C4-2B (cell line): ENCODE results near the gene SLC6A8.
"Not testable (repeated sequence)": the region's sequence is repeated elsewhere in the genome, so short reads cannot be mapped to it uniquely, and the experiment has no call there.

Experiments used
- H3K27ac ChIP-seq: fragments of 450-650 bp; 2 replicates; pipeline ENCODE4 v1.5.1; 2017
- ZFX ChIP-seq: fragments of 450-650 bp; IDR thresholded peaks from 2 replicates; pipeline ENCODE4 v1.6.1; 2017
- TF ChIP-seq, protein P1 (sequence below): fragments of 450-650 bp; conservative IDR thresholded peaks from 2 replicates; pipeline ENCODE4 v1.5.1; 2017; ENCODE audit warnings: mild to moderate bottlenecking

Gene SLC6A8

GRCh38 chrX:153689654-153690465 lies 2.1 kb downstream of the SLC6A8 start:
- no peak for TF ChIP-seq ZFX
- TF ChIP-seq, protein P1, sequence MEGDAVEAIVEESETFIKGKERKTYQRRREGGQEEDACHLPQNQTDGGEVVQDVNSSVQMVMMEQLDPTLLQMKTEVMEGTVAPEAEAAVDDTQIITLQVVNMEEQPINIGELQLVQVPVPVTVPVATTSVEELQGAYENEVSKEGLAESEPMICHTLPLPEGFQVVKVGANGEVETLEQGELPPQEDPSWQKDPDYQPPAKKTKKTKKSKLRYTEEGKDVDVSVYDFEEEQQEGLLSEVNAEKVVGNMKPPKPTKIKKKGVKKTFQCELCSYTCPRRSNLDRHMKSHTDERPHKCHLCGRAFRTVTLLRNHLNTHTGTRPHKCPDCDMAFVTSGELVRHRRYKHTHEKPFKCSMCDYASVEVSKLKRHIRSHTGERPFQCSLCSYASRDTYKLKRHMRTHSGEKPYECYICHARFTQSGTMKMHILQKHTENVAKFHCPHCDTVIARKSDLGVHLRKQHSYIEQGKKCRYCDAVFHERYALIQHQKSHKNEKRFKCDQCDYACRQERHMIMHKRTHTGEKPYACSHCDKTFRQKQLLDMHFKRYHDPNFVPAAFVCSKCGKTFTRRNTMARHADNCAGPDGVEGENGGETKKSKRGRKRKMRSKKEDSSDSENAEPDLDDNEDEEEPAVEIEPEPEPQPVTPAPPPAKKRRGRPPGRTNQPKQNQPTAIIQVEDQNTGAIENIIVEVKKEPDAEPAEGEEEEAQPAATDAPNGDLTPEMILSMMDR = no peak
- H3K27ac ChIP-seq = peak overlapping the region; percentile 78

- H3K27ac ChIP-seq = peak overlapping the region; percentile 78; the same call in 1 of the 2 replicates
- TF ChIP-seq, protein P1 = no peak
- TF ChIP-seq ZFX = no peak
These were observed 2.7 kb downstream of the SLC6A8 start for GRCh38 chrX:153690466-153690865.

DNA sequence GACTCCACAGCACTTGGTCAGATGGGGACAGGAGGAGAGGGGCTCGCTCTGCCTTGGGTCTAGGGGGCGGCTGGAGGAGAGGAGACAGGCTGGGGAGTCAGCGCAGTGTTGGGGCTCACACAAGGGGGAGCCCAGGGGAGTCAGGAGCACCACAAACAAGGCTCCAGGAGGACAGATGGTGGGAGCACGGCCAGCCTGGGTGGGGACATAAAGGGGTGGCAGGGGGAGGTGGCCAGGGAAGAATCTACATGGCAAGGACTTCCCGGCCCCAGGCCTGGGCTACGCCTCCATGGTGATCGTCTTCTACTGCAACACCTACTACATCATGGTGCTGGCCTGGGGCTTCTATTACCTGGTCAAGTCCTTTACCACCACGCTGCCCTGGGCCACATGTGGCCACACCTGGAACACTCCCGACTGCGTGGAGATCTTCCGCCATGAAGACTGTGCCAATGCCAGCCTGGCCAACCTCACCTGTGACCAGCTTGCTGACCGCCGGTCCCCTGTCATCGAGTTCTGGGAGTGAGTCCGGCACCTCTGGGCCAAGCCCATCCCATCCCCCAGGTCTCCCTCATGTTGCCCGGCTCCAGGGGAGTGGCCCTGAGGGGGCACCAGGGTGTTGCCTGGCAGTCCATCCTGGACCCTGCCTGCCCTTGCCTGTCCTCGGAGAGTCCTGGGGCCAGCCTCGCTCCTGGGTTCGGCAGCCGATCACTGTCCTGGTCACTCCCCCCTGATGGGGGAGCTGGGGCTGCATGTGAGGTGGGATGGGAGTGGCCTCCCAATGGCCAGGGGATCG lies 3.5 kb downstream of the SLC6A8 start:
- H3K27ac ChIP-seq = not testable (repeated sequence)

DNA sequence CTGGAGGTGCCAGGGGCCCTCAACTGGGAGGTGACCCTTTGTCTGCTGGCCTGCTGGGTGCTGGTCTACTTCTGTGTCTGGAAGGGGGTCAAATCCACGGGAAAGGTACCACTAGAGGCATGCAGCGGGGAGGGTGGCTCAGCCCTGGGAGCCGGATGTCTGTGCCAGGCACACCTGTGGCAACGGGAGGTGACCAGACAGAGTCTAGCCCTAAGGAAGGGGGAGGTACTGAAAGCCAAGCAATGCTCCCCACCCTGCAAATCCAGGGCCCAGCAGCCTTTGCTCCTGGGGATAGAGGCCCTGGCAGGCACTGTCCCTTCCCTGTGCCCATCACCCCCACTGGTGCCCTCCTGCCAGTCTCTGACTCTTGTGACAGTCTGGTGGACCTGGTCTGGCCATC lies 4.3 kb downstream of the SLC6A8 start:
- H3K27ac ChIP-seq = no peak overlapping the region
- TF ChIP-seq, protein P1 = no peak
- TF ChIP-seq ZFX = no peak

DNA sequence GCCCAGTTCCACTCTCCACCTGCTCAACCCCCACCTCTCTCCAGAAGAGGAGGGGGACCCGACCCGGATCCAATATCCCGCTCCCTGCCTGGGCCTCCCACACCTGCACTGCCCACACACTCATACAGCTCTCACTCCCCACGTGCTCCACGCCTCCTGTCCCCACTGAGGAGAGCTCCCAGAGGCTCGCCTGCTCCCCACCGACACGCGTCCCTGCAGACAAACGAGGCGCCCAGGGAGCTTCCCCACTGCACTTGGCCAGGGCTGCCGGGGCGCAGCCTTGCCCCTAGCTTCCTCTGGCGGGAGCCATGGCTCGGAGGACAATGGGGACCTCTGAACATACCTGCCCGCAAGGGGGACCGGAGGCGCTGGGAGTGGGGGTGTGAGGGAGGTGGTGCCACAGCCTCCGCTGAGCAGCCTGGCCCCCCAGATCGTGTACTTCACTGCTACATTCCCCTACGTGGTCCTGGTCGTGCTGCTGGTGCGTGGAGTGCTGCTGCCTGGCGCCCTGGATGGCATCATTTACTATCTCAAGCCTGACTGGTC lies 5.0 kb downstream of the SLC6A8 start:
- no peak overlapping the region for H3K27ac ChIP-seq
- TF ChIP-seq, protein P1 = no peak
- no peak for TF ChIP-seq ZFX

DNA sequence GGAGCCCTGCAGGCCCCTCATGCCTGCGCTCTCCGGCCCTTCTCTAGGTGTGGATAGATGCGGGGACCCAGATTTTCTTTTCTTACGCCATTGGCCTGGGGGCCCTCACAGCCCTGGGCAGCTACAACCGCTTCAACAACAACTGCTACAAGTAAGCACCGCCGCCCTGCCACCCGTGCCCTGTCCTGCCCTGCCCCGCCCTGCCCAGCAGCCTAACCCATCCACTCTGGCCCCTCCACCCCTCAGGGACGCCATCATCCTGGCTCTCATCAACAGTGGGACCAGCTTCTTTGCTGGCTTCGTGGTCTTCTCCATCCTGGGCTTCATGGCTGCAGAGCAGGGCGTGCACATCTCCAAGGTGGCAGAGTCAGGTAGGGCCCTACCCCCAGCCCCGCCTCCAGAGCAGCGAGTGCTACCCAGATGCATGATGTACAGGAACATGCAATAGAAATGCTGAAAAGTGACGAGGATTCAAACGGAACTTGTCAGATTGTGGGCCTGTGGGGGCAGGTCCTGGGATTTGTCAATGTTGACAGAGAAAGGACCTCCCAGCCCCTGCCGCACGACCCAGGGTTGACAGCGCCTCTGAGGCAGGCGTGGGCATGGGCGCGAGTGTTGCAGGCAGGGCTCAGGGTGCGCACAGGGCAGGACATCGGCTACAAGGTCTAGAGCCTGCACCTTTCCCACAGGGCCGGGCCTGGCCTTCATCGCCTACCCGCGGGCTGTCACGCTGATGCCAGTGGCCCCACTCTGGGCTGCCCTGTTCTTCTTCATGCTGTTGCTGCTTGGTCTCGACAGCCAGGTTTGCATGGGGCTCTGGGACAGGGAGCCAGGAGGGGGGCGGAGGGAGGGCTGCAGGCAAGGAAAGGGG lies 5.7 kb downstream of the SLC6A8 start:
- TF ChIP-seq ZFX = no peak
- TF ChIP-seq, protein P1 = no peak
- no peak overlapping the region for H3K27ac ChIP-seq

- not testable (repeated sequence) for H3K27ac ChIP-seq
These were observed 6.5 kb downstream of the SLC6A8 start for GRCh38 chrX:153694256-153694655.
